HUES64 (cell line): ENCODE results near the gene SUGP2.

Experiments
- H3K27ac ChIP-seq: 2 replicates; pipeline ENCODE4 v1.7.0; 2013; ENCODE audit warnings: low read depth, low read length, inconsistent platforms
- H3K27me3 ChIP-seq: 2 replicates; pipeline ENCODE4 v1.6.1; 2013; ENCODE audit warnings: mild to moderate bottlenecking, low read length; ENCODE audit not compliant: insufficient read depth
- H3K36me3 ChIP-seq: 2 replicates; pipeline ENCODE4 v1.6.1; 2013; ENCODE audit warnings: mild to moderate bottlenecking, low read length; ENCODE audit not compliant: insufficient read depth
- H3K4me1 ChIP-seq: 2 replicates; pipeline ENCODE4 v1.6.1; 2013; ENCODE audit warnings: mild to moderate bottlenecking, low read length, moderate library complexity; ENCODE audit not compliant: insufficient read depth
- H3K4me3 ChIP-seq: 2 replicates; pipeline ENCODE4 v1.5.1; 2013; ENCODE audit warnings: mild to moderate bottlenecking, low read length, moderate library complexity
- H3K9ac ChIP-seq: 2 replicates; pipeline ENCODE4 v1.6.1; 2013; ENCODE audit warnings: mild to moderate bottlenecking, low read depth, low read length
- H3K9me3 ChIP-seq: 2 replicates; pipeline ENCODE4 v1.6.1; 2013; ENCODE audit warnings: low read depth, low read length; ENCODE audit not compliant: insufficient read depth
- WGBS: fragments of 150-250, 120-280 bp; methylation state at CpG from one replicate; pipeline ENCODE4 v1.1.7; 2013; ENCODE audit warnings: missing lambda C conversion rate; 5-methylcytosine and 5-hydroxymethylcytosine counted together

Gene SUGP2

DNA sequence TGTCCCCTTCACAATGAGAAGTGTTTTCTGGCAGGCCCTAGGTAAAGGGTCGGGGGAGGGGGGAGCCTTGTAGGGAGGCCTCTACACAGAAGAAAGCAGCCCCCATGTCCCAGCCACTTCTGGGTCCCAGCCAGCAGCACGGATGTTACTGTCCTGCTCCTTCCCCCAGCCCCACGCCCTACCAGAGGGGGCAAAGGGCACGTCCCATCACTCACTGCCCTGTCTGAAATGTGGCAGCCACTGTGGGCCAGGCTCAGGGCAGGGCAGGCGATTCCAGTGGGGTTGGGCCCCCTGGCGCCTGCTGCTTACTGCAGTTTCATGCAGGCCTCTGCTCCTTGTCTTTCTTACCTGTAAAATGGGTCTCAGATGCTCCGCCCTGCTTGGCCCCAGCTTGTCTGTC, 24.4 kb upstream of the SUGP2 start:
- Histone ChIP-seq H3K9me3 (no peaks in the 10 kb centered on the region), H3K36me3 (peaks cover 59% of the 10 kb centered on the region), H3K9ac (no peak overlapping the region), H3K27ac (no peak overlapping the region), H3K4me1 (peaks cover 3% of the 10 kb centered on the region; the same call in 1 of the 2 replicates), H3K27me3 (no peaks in the 10 kb centered on the region), H3K4me3 (no peak overlapping the region)
- 86% methylated on average over 7 of the region's 7 CpGs for WGBS

DNA sequence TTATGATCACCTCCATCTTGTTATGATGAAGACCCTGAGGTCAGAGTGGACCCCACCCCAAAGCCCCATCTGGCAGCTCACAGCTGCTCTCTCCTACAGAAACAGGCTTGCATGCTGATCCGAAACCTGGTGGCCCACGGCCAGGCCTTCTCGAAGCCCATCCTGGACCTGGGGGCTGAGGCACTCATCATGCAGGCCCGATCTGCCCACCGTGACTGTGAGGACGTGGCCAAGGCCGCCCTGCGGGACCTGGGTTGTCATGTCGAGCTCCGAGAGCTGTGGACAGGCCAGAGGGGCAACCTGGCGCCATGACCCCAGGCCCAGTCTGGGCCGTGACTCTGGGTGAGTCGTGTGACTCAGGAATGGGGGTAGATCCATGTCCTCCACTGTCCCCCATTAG, 24.0 kb upstream of the SUGP2 start:
- WGBS, result 95% methylated on average over 13 of the region's 13 CpGs
- H3K4me1 ChIP-seq, result no peaks in the 10 kb centered on the region; the same call in 1 of the 2 replicates
- H3K27me3 ChIP-seq, result no peaks in the 10 kb centered on the region
- H3K4me3 ChIP-seq, result no peak overlapping the region
- H3K36me3 ChIP-seq, result peaks cover 63% of the 10 kb centered on the region
- H3K9me3 ChIP-seq, result no peaks in the 10 kb centered on the region
- H3K9ac ChIP-seq, result no peak overlapping the region
- H3K27ac ChIP-seq, result no peak overlapping the region

GRCh38 chr19:19056636-19057275, 23.4 kb upstream of the SUGP2 start:
- no peaks in the 10 kb centered on the region for H3K9me3 ChIP-seq
- no peak overlapping the region for H3K27ac ChIP-seq
- H3K9ac ChIP-seq, result no peak overlapping the region
- peaks cover 68% of the 10 kb centered on the region for H3K36me3 ChIP-seq
- 94% methylated on average over 9 of the region's 9 CpGs for WGBS
- H3K4me1 ChIP-seq, result no peaks in the 10 kb centered on the region
- H3K27me3 ChIP-seq, result no peaks in the 10 kb centered on the region
- no peak overlapping the region for H3K4me3 ChIP-seq

- no peaks in the 10 kb centered on the region for H3K9me3 ChIP-seq
- peaks cover 79% of the 10 kb centered on the region for H3K36me3 ChIP-seq
- no peak overlapping the region for H3K4me3 ChIP-seq
- 96% methylated on average over 13 of the region's 13 CpGs for WGBS
- no peaks in the 10 kb centered on the region for H3K4me1 ChIP-seq
- H3K9ac ChIP-seq, result no peak overlapping the region
- H3K27me3 ChIP-seq, result no peaks in the 10 kb centered on the region
- H3K27ac ChIP-seq, result no peak overlapping the region
These were observed 22.4 kb upstream of the SUGP2 start for GRCh38 chr19:19055701-19056100.

DNA sequence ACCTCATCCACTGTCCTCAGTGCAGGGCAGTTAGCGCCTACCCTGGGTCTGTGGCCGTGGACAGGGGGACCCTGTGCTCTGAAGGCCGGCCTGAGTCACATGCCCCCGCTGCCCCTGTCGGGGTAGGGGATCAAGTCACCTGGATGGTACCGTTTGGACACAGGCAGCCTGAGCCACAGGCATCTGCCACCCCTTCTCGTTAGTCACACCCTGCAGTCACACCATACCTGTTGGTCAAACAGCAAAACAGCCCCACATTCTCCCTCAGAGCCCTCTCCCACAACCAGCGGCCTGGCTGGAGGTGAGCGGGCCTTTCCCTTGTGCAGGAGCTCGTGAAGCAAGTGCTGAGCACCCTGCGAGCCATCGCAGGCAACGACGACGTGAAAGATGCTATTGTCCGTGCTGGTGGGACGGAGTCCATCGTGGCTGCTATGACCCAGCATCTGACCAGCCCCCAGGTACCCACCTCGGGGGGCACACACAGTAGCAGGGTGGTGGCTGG, 21.7 kb upstream of the SUGP2 start:
- Histone ChIP-seq H3K9ac (no peak overlapping the region), H3K36me3 (peaks cover 86% of the 10 kb centered on the region)

GRCh38 chr19:19054315-19054938, 21.1 kb upstream of the SUGP2 start:
- H3K4me3 ChIP-seq, result no peak overlapping the region
- H3K36me3 ChIP-seq, result peaks cover 92% of the 10 kb centered on the region
- H3K9ac ChIP-seq, result no peak overlapping the region
- WGBS, result 95% methylated on average over 15 of the region's 15 CpGs
- no peak overlapping the region for H3K27ac ChIP-seq
- no peaks in the 10 kb centered on the region for H3K27me3 ChIP-seq
- H3K4me1 ChIP-seq, result no peaks in the 10 kb centered on the region
- H3K9me3 ChIP-seq, result no peaks in the 10 kb centered on the region

More for the DNA sequence above, 21.7 kb upstream of the SUGP2 start:
- no peak overlapping the region for H3K4me3 ChIP-seq
- H3K27me3 ChIP-seq, result no peaks in the 10 kb centered on the region
- no peak overlapping the region for H3K27ac ChIP-seq
- H3K9me3 ChIP-seq, result no peaks in the 10 kb centered on the region
- H3K4me1 ChIP-seq, result no peaks in the 10 kb centered on the region
- 96% methylated on average over 19 of the region's 19 CpGs for WGBS

DNA sequence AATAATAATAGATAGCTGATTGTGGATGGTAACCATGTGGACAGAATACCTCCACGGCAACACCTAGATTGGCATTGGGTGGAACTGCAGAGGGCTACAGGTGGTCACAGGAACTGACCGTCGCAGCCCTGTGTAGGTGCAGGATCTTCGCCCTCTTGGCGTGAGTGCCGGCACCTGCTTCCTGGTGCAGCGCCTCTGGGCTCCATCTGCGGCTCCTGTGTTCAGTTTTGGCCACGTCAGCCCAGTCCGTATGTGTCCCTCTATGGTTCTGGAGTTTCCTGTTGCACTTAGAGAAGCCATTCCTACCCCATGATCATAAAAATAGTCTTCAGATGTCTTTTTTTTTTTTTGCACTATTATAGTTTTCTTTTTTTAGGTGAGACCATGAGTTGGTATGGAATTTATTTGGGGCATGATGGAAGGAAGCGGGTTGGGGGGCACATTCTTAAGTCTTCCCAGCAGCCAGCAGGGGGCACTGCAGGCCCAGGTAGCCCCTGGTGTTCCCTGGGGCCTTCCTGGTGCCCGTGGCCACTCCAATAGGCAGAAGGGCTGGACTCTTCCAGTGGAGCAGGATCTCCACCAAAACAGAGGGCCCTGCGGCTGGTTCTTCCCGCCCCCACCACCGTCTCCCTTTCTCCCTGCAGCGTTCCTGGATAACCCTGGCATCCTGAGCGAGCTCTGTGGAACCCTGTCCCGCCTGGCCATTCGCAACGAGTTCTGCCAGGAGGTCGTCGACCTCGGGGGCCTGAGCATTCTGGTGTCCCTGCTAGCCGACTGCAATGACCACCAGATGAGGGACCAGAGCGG, 20.4 kb upstream of the SUGP2 start:
- no peaks in the 10 kb centered on the region for H3K4me1 ChIP-seq
- H3K27me3 ChIP-seq, result no peaks in the 10 kb centered on the region
- H3K36me3 ChIP-seq, result peaks cover 90% of the 10 kb centered on the region
- WGBS, result 91% methylated on average over 25 of the region's 25 CpGs
- no peaks in the 10 kb centered on the region for H3K9me3 ChIP-seq
- no peak overlapping the region for H3K9ac ChIP-seq
- no peak overlapping the region for H3K27ac ChIP-seq
- H3K4me3 ChIP-seq, result no peak overlapping the region

- Histone ChIP-seq H3K27me3 (no peaks in the 10 kb centered on the region), H3K4me3 (no peak overlapping the region), H3K36me3 (peaks cover 87% of the 10 kb centered on the region), H3K4me1 (no peaks in the 10 kb centered on the region), H3K9ac (no peak overlapping the region), H3K9me3 (no peaks in the 10 kb centered on the region), H3K27ac (no peak overlapping the region)
- 90% methylated on average over 1 of the region's 1 CpG for WGBS
These were observed 19.6 kb upstream of the SUGP2 start for GRCh38 chr19:19052921-19053320.

- 95% methylated on average over 20 of the region's 20 CpGs for WGBS
- no peak overlapping the region for H3K27ac ChIP-seq
- H3K9ac ChIP-seq, result no peak overlapping the region
- H3K36me3 ChIP-seq, result peaks cover 87% of the 10 kb centered on the region
- no peaks in the 10 kb centered on the region for H3K27me3 ChIP-seq
- no peaks in the 10 kb centered on the region for H3K4me1 ChIP-seq
- no peaks in the 10 kb centered on the region for H3K9me3 ChIP-seq
- H3K4me3 ChIP-seq, result no peak overlapping the region
These were observed 18.3 kb upstream of the SUGP2 start for GRCh38 chr19:19051478-19052213.

GRCh38 chr19:19050731-19051130, 17.4 kb upstream of the SUGP2 start:
- peaks cover 87% of the 10 kb centered on the region for H3K36me3 ChIP-seq
- no peaks in the 10 kb centered on the region for H3K4me1 ChIP-seq
- no peak overlapping the region for H3K9ac ChIP-seq
- H3K27ac ChIP-seq, result no peak overlapping the region
- WGBS, result 96% methylated on average over 2 of the region's 2 CpGs
- no peak overlapping the region for H3K4me3 ChIP-seq
- no peaks in the 10 kb centered on the region for H3K9me3 ChIP-seq
- no peaks in the 10 kb centered on the region for H3K27me3 ChIP-seq

GRCh38 chr19:19050104-19050503, 16.8 kb upstream of the SUGP2 start:
- Histone ChIP-seq H3K4me3 (no peak overlapping the region), H3K27ac (no peak overlapping the region), H3K4me1 (no peaks in the 10 kb centered on the region), H3K9ac (no peak overlapping the region), H3K9me3 (no peaks in the 10 kb centered on the region), H3K27me3 (no peaks in the 10 kb centered on the region), H3K36me3 (peaks cover 83% of the 10 kb centered on the region)
- 97% methylated on average over 4 of the region's 4 CpGs for WGBS
